ENCODE results near the gene DPEP3. TPM values are rescaled to one million over a fixed set of nuclear protein-coding genes. Genes with fewer than 3 reads are reported as not detected.

DPEP3 gene
- total RNA-seq, 2 experiments from 2014 or later = 0.29 to 0.42 TPM

DNA sequence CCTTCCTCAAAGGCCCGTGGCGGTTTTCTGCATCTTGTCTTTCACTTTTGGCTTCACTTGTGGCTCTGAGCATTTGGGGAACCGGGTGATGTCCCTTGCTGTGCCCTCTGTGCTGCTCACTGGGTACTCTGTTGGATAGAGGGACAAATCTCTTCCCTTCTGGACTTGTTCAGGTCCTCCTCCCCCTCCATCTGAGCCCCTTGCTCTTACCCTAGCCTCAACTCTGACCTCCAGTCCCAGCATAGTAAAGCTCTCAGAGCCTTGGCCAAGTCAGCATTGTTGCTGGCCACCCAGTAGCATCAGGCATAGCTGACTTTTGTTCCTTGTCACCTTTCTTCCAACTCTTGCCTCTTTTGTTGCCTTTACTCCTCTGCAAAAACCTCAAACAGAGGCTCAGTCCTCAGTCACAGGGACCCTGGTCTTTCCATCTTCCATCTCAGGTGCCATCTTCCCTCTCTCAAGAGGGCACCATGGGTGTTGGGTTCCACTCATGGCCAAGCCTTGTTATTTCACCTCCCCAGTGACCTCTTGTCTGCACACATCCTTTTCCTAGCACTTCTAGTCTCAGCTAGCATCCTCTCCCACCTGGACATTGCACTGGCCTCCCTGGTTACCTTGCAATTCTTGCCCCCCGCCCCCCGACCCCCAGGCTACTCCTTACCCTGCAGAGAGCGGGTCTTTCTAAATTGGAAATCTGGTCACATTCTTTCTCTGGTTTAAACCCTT, 43.3 kb downstream of the DPEP3 start:
- Mint-ChIP-seq H3K27ac (peak overlapping the region; percentile 100), H3K9me3 (no peaks in the 10 kb centered on the region), H3K36me3 (peaks cover 62% of the 10 kb centered on the region), H3K27me3 (peaks cover 3% of the 10 kb centered on the region), H3K4me3 (peak overlapping the region; percentile 100), H3K4me1 (peaks cover 45% of the 10 kb centered on the region)
- peak; percentile 81 for DNase-seq

DNA sequence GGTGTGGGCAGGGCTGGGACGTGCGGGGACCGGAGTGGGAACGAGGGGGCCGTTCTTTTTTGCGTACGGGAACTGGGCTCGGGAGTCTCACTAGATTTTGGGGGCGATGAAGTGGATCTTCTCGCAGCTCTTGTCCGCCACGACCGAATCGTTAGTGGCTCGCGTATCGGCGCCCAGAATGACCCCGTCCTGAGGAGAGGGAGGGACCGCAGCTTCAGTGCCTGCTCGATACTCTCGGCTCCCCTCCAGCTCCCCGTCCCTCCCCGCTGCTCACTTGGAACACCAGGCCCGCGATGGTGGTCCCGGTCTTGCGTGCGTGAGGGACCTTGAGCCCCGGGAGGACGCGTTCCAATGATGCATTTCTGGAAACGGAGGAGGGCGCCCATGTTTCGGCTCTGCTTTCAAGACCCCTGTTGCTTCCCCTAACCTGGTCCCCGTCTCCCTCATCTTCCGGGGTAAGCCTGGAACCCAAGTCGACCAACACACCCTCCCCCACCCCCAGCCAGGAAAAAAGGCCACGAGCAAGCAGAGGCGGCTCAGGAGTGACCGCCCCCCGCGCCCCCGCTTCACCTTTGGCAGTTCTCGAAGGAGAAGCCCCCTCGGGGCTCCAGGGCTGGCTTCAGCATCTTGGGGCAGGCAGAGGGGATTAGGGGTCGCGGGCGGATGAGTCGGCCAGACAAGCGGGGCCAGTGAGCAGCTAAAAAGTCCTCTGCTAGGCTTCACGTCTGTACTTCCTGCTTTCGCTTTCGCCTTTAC, 44.0 kb downstream of the DPEP3 start, which contains the start of gene PSMB10:
Gene PSMB10, minus strand, starts transcription at position 727 of the 756 bp plus-strand sequence. Its CDS starts 101 bp downstream, at position 626.
- H3K36me3 Mint-ChIP-seq = peaks cover 57% of the 10 kb centered on the region
- H3K27ac Mint-ChIP-seq = peak within 1 kb of the TSS; percentile 100
- H3K4me3 Mint-ChIP-seq = peak within 1 kb of the TSS; percentile 100
- peaks cover 39% of the 10 kb centered on the region for H3K4me1 Mint-ChIP-seq
- DNase-seq = no peak
- H3K9me3 Mint-ChIP-seq = no peaks in the 10 kb centered on the region
- peaks cover 3% of the 10 kb centered on the region for H3K27me3 Mint-ChIP-seq

DNA sequence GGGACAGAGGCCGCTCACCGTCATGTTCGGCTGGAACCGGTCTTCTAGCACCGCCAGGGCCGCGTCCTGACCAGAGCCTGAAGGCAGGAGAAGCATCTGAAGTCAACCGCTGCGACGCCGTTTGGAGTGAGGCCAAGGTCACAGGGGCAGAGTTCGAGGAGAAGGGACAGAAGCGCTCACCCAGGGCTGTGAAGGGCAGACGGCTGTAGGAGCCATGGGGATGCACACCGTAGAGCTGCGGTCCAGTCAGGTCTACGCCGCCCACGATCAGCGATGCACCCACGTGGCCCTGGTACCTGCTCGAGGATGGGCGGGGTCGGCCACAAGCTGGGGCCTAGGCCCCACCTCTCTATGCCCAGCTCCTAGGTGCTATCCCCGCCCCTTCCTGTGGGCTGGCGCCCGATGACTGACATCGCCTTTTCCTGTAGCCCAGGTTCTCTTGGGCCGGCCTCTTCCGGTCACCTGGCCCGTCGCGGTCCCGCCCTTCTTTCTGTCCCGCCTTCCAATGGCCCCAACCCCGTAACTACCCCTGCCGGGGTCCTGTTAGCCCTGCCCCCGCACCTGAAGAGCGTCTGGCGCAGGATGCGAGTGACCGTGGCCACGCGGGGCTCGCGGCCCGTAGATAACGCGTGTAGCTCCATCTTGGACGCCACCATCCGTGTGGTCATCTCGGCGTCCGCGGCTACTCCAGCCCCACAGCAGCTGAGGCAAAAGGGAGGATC, 44.7 kb downstream of the DPEP3 start:
- Mint-ChIP-seq H3K36me3 (peaks cover 57% of the 10 kb centered on the region), H3K27ac (peak overlapping the region; percentile 100), H3K4me1 (peaks cover 39% of the 10 kb centered on the region), H3K27me3 (peaks cover 3% of the 10 kb centered on the region), H3K4me3 (peak overlapping the region; percentile 100), H3K9me3 (no peaks in the 10 kb centered on the region)
- peak; percentile 97 for DNase-seq

DNA sequence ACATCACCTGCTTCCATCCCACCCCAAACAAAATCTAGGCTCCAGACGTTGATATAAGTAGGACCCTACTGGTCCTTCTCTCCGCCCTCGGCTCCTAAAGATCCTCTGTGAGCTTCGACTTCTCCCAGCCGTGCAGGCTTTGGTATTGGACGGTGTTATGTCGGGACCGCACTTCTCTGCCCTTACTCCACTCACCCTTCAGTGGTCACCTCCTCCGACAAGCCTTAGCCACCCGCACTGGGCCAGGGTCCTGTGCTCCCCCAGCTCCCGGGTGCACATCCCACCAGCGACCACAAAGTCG, 45.2 kb downstream of the DPEP3 start:
- Mint-ChIP-seq H3K9me3 (no peaks in the 10 kb centered on the region), H3K27ac (peak overlapping the region; percentile 100), H3K27me3 (peaks cover 3% of the 10 kb centered on the region), H3K36me3 (peaks cover 54% of the 10 kb centered on the region), H3K4me1 (peaks cover 34% of the 10 kb centered on the region), H3K4me3 (peak overlapping the region; percentile 100)
- no peak for DNase-seq

DNA sequence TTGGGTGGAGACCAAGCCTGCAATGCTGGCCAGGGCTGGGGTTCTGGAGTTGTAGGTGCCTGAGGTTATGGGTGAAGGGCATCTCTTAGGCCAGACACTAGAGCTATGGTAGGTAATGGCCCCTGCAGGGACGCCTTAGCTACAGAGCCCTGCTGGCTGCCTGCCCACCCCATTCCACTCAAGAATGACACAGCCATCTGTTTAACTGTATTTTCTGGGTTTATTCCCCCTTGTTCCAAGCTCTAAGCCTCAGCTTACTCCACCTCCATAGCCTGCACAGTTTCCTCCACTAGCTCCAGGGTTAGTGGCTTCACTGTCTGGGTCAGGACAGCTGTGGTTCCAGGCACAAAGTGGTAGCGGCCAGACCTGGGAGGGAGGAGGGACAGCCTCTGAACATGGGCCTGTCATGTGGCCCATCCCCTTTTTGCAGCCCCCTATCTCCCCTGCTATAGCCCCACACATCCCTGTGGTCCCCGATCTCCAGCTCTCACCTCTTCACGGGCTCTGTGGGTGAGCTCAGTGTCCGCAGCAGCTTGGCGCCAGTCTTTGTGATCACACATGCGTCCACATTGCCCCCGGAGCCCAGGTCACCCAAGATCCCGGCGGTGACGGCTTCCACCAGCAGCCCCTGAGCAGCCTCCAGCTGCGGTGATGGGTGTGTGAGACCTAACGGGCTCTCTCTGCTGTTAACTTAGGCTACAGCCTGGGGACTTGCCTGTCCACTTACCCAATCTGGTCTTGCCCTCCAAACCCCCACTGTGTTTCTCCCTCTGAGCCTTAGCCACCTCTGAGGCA, 45.8 kb downstream of the DPEP3 start:
- H3K4me1 Mint-ChIP-seq = peaks cover 29% of the 10 kb centered on the region
- H3K27me3 Mint-ChIP-seq = peaks cover 3% of the 10 kb centered on the region
- peak overlapping the region; percentile 100 for H3K4me3 Mint-ChIP-seq
- no peaks in the 10 kb centered on the region for H3K9me3 Mint-ChIP-seq
- peaks cover 49% of the 10 kb centered on the region for H3K36me3 Mint-ChIP-seq
- H3K27ac Mint-ChIP-seq = peak overlapping the region; percentile 100
- DNase-seq = no peak

DNA sequence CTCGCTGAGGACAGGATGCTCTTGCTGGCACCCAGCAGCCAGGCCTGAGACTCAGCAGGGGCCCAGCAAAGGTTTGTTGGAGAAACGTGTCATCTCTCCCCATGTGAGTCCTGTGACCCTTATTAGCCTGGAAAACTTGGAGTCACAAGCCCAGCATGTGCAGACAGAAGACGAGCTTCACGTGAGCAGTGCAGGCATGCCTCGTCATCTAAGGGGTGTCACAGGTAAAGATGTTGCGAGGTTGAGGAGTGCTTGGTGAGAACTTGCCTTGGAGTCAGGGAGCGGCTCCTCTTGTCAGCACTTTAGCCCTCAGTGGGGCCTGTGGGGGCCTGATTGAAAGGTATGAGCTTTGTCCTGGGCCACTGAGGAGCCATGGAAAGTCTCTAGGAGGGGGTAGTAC, 46.5 kb downstream of the DPEP3 start:
- H3K9me3 Mint-ChIP-seq = no peaks in the 10 kb centered on the region
- H3K4me1 Mint-ChIP-seq = peaks cover 24% of the 10 kb centered on the region
- H3K4me3 Mint-ChIP-seq = peak overlapping the region; percentile 100
- peaks cover 46% of the 10 kb centered on the region for H3K36me3 Mint-ChIP-seq
- H3K27me3 Mint-ChIP-seq = peaks cover 3% of the 10 kb centered on the region
- peak overlapping the region; percentile 100 for H3K27ac Mint-ChIP-seq
- no peak for DNase-seq

DNA sequence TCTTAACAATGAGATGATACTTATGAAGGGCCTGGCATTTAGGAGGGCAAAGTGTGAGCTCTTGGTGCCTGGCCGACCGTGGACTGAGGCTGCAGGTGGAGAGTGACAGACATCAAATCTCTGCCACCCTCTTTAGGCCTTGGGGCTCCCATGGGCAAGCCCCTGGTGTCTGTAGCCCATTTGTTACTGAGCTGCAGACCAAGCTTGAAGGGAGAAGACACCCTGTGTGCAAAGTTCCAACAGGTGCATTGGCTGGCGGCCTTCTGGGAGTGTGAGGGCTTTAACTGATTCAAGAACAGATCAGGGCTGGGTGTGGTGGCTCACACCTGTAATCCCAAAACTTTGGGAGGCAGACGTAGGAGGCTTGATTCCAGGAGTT, 47.8 kb downstream of the DPEP3 start:
- Mint-ChIP-seq H3K27me3 (peaks cover 3% of the 10 kb centered on the region), H3K36me3 (peaks cover 44% of the 10 kb centered on the region), H3K4me1 (peaks cover 26% of the 10 kb centered on the region), H3K27ac (no peak overlapping the region), H3K4me3 (no peak overlapping the region), H3K9me3 (no peaks in the 10 kb centered on the region)
- no peak for DNase-seq

DNA sequence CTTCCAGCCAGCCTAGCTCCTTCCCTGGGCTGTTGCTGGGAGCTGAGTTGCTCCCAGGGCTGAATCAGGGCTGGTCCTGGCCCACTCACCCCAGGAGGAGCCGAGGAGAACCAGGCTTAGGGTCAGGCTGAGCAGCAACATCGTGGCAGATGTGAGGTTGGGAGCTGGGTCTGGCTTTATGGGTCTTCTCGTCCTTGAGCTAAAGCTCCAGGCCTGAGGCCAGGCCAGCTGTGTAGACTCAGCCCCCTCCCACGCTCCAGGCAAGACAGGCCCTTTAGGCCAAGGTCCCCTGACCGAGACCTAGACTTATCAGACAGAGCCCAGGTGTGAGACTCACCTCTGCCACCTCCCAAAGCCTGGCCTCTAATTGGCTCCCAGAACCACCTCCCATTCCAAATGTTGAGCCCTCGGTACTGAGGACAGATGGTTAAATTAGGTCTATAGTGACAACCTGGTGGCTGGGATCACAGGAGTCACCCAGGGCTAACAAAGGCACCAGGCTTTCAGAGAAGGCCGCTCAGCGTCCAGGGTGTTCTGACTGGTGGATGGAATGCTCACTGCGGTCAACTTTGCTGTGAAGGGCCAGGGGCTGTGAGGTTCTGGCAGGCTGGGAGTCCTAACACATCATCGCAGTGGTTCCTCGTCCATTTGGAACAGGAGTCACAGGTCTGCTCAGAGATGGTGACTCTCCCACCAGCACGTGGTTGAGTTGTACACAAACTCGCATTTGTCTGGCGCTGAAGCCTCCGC, 48.4 kb downstream of the DPEP3 start, which contains the start of gene CTRL:
Gene CTRL, minus strand, starts transcription at position 151 of the 750 bp plus-strand sequence. Its CDS starts 10 bp downstream, at position 141.
- peaks cover 39% of the 10 kb centered on the region for H3K36me3 Mint-ChIP-seq
- H3K27me3 Mint-ChIP-seq = peaks cover 3% of the 10 kb centered on the region
- no peak within 1 kb of the TSS for H3K4me3 Mint-ChIP-seq
- peaks cover 20% of the 10 kb centered on the region for H3K4me1 Mint-ChIP-seq
- no peak for DNase-seq
- H3K9me3 Mint-ChIP-seq = no peaks in the 10 kb centered on the region
- peak within 1 kb of the TSS; percentile 51 for H3K27ac Mint-ChIP-seq

DNA sequence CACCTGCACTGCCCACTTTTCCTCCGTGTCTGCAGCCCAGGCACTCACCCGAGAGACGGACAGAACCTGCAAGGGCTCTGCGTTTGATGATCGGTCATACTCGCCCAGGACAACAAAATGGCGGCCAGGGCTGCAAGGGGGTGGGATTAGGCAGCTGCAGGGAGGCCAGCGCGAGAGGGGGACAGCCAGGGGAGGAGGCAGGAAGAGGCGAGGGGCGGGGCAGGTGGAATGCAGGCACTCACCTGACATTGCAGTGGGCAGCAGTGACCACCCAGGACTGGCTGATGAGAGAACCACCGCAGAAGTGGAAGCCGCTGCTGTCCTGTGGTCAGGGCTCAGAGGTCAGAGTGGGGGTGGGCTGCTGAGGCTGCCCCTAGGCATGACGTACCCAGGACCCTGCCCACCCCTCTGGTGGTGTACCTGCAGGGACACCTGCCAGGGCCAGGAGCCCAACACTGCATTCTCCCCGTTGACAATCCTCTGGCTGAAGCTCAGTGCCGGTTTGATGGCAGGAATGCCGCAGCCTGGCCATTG, 49.6 kb downstream of the DPEP3 start:
- Mint-ChIP-seq H3K9me3 (no peaks in the 10 kb centered on the region), H3K4me3 (no peak overlapping the region), H3K27ac (no peak overlapping the region), H3K27me3 (peaks cover under 1% of the 10 kb centered on the region), H3K36me3 (peaks cover 30% of the 10 kb centered on the region), H3K4me1 (peaks cover 19% of the 10 kb centered on the region)
- DNase-seq = no peak

DNA sequence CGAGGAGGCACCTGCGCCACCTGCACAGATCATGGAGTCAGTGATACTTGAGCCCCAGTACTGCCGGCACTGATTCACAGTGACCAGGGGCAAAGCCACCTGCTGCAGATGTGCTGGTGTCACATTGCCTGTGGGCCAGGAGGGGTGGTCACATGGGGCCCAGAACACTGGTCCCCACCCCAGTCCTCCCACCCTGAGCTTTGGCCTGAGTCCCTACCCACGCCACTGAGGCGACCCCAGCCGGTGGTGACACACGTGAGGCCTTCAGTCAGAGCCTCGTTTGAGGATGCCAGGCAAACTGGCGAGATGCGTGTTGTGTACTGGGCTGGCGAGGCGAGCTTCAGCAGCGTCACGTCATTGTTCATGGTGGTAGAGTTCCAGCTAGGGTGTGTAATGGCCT, 50.1 kb downstream of the DPEP3 start:
- H3K4me1 Mint-ChIP-seq = peaks cover 16% of the 10 kb centered on the region
- H3K4me3 Mint-ChIP-seq = no peak overlapping the region
- H3K9me3 Mint-ChIP-seq = no peaks in the 10 kb centered on the region
- H3K27ac Mint-ChIP-seq = no peak overlapping the region
- no peak for DNase-seq
- H3K27me3 Mint-ChIP-seq = no peaks in the 10 kb centered on the region
- peaks cover 24% of the 10 kb centered on the region for H3K36me3 Mint-ChIP-seq

DNA sequence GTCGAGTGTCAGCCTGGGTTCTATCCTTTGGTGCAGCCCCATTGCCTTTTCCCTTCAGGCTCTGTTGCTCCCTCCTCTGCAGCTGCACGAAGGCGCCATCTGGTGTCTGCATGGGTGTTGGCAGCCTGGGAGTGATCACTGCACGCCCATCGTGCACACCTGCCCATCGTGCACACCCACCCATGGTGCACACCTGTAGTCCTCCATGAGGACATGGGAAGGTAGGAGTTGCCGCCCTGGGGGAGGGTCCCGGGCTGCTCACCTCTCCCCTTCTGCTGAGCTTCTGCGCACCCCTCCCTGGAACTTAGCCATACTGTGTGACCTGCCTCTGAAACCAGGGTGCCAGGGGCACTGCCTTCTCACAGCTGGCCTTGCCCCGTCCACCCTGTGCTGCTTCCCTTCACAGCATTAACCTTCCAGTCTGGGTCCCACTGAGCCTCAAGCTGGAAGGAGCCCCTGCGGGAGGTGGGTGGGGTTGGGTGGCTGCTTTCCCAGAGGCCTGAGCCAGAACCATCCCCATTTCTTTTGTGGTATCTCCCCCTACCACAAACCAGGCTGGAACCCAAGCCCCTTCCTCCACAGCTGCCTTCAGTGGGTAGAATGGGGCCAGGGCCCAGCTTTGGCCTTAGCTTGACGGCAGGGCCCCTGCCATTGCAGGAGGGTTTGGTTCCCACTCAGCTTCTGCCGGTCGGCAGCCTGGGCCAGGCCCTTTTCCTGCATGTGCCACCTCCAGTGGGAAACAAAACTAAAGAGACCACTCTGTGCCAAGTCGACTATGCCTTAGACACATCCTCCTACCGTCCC, 51.5 kb downstream of the DPEP3 start:
- H3K9me3 Mint-ChIP-seq = no peaks in the 10 kb centered on the region
- no peak overlapping the region for H3K27ac Mint-ChIP-seq
- peaks cover 4% of the 10 kb centered on the region for H3K4me1 Mint-ChIP-seq
- peak; percentile 77 for DNase-seq
- no peak overlapping the region for H3K4me3 Mint-ChIP-seq
- H3K36me3 Mint-ChIP-seq = peaks cover 10% of the 10 kb centered on the region
- no peaks in the 10 kb centered on the region for H3K27me3 Mint-ChIP-seq

DNA sequence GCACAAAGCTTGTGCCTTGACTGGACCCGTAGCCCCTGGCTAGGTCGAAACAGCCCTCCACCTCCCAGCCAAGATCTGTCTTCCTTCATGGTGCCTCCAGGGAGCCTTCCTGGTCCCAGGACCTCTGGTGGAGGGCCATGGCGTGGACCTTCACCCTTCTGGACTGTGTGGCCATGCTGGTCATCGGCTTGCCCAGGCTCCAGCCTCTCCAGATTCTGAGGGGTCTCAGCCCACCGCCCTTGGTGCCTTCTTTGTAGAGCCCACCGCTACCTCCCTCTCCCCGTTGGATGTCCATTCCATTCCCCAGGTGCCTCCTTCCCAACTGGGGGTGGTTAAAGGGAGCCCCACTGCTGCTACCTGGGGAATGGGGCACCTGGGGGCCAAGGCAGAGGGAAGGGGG, 52.2 kb downstream of the DPEP3 start:
- Mint-ChIP-seq H3K4me1 (peaks cover 5% of the 10 kb centered on the region), H3K27me3 (no peaks in the 10 kb centered on the region), H3K4me3 (no peak overlapping the region), H3K27ac (no peak overlapping the region), H3K9me3 (no peaks in the 10 kb centered on the region), H3K36me3 (peaks cover 7% of the 10 kb centered on the region)
- DNase-seq = no peak

Data from activated naive CD8-positive, alpha-beta T cell treated with anti-CD3 and anti-CD28 coated beads for 36 hours (primary cell).